ENCODE results near the gene HDAC4. TPM values are rescaled to one million over a fixed set of nuclear protein-coding genes. Genes with fewer than 3 reads are reported as not detected.

HDAC4 gene
- total and polyA plus RNA-seq, 9 of the 15 experiments (the other 6 are each of a cell fraction or from before 2014, with no cell fraction given) = 0.11 to 20.2 (median 4.0) TPM

GRCh38 chr2:239139101-239139500, 261.7 kb downstream of the HDAC4 start (continued):
- no peak for TF ChIP-seq CCNT2 (IDR thresholded peaks at IDR 0.05; ENCODE audit: borderline replicate concordance, extremely low read depth, insufficient read length, low read depth, low read length)
- no peak for TF ChIP-seq ARID1B (IDR thresholded peaks at IDR 0.05)
- no peak for TF ChIP-seq SMARCA4 (IDR thresholded peaks at IDR 0.05)

- in situ Hi-C loops (cut with MboI) = no loop called here
- Histone ChIP-seq H3K4me1 (replicated peaks in 1 of 2; ENCODE audit: control insufficient read depth in 2 of 2, insufficient read depth in 2 of 2, low read length in 2 of 2) (no peaks in the 10 kb centered on the region), H3K27ac (ENCODE audit: extremely low read depth, low read depth, low read length) (no peak overlapping the region), H4K20me1 (replicated peaks; ENCODE audit: control insufficient read depth, insufficient read depth, low read length) (no peaks in the 10 kb centered on the region), H3K36me3 (ENCODE audit: control insufficient read depth, insufficient read depth, low read length) (peaks cover 13% of the 10 kb centered on the region; the same call in 1 of the 3 replicates), H3K27me3 (ENCODE audit: control insufficient read depth in 2 of 2, insufficient read depth in 2 of 2, low read length in 2 of 2) (no peaks in the 10 kb centered on the region), H3K4me3 (no peak overlapping the region), H3K9me1 (ENCODE audit: control insufficient read depth, insufficient read depth, low read length) (no peaks in the 10 kb centered on the region), H3K4me2 (ENCODE audit: insufficient read depth, low read length) (no peak overlapping the region), H3K9ac (ENCODE audit: insufficient read depth in 1 of 2, low read depth in 2 of 2, low read length in 2 of 2) (no peak overlapping the region), H2AFZ (ENCODE audit: low read depth, low read length) (no peak overlapping the region), H3K79me2 (ENCODE audit: control insufficient read depth, insufficient read depth, low read length) (no peaks in the 10 kb centered on the region), H3K9me3 (replicated peaks; ENCODE audit: control insufficient read depth, insufficient read depth, low read depth, low read length) (no peaks in the 10 kb centered on the region)
- TF ChIP-seq FUS (optimal IDR thresholded peaks at IDR 0.05; ENCODE audit: low read depth, low read length) (no peak), GATA2 (CRISPR knock-in tag; IDR thresholded peaks at IDR 0.05) (no peak), NFYB (IDR thresholded peaks at IDR 0.05; ENCODE audit: extremely low read depth, insufficient read length) (no peak), YY1 (IDR thresholded peaks at IDR 0.05; ENCODE audit: borderline replicate concordance in 1 of 3, control insufficient read depth in 1 of 3, extremely low read depth in 1 of 3, insufficient read depth in 3 of 3, insufficient read length in 1 of 3, insufficient replicate concordance in 2 of 3, low read depth in 1 of 3, low read length in 2 of 3) (no peak), CSDE1 (IDR thresholded peaks at IDR 0.05) (no peak), PHB (CRISPR knock-in tag; IDR thresholded peaks at IDR 0.05) (no peak), IFI16 (CRISPR knock-in tag; IDR thresholded peaks at IDR 0.05) (no peak), ZNF589 (CRISPR knock-in tag; IDR thresholded peaks at IDR 0.05; ENCODE audit: low read depth) (no peak)
- TF ChIP-seq, protein P1, sequence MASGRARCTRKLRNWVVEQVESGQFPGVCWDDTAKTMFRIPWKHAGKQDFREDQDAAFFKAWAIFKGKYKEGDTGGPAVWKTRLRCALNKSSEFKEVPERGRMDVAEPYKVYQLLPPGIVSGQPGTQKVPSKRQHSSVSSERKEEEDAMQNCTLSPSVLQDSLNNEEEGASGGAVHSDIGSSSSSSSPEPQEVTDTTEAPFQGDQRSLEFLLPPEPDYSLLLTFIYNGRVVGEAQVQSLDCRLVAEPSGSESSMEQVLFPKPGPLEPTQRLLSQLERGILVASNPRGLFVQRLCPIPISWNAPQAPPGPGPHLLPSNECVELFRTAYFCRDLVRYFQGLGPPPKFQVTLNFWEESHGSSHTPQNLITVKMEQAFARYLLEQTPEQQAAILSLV (tag; IDR thresholded peaks at IDR 0.05) = no peak
- DNase-seq (ENCODE audit: extremely low read depth in 1 of 4, low spot score in 3 of 4) (no peak), ATAC-seq (no peak), FAIRE-seq (no peak)
- ChIA-PET POLR2A (interaction anchor here (0.5 to 0.6 kb wide), 2 partner anchors 99 to 139 kb away, joined by 3 read pairs; no protein-coding TSS in a partner anchor), CTCF (ENCODE audit: low intra/inter-chr PET ratio) (no interaction called here)
- BruUV-seq (replicated peaks) = no TSS peak
- WGBS (ENCODE audit: insufficient coverage, low coverage, missing lambda C conversion rate) = 97% methylated on average over 6 of the region's 15 CpGs
- intact Hi-C loops (cut with micrococcal nuclease) = no loop called here
Observed at GRCh38 chr2:239138610-239139009, 262.2 kb downstream of the HDAC4 start.
